ENCODE results near the gene AMBP. TPM values are rescaled to one million over a fixed set of nuclear protein-coding genes. Genes with fewer than 3 reads are reported as not detected.

AMBP gene
- total RNA-seq, 2 experiments from 2014 or later, result not detected

GRCh38 chr9:114035845-114036801 lies 42.0 kb downstream of the AMBP start:
- DNase-seq, result peak; percentile 11
- Mint-ChIP-seq H3K36me3 (ENCODE audit: low read depth) (no peaks in the 10 kb centered on the region), H3K4me1 (ENCODE audit: low read depth) (no peaks in the 10 kb centered on the region), H3K9me3 (ENCODE audit: insufficient read depth) (no peaks in the 10 kb centered on the region), H3K27me3 (ENCODE audit: low read depth) (no peaks in the 10 kb centered on the region), H3K27ac (no peak overlapping the region), H3K4me3 (no peak overlapping the region)
- ChIA-PET CTCF (interaction anchor here (1.1 kb wide), 1 partner anchor 1166 kb away, joined by 3 read pairs; no protein-coding TSS in a partner anchor), POLR2A (no interaction called here)
- ATAC-seq, result no peak

DNA sequence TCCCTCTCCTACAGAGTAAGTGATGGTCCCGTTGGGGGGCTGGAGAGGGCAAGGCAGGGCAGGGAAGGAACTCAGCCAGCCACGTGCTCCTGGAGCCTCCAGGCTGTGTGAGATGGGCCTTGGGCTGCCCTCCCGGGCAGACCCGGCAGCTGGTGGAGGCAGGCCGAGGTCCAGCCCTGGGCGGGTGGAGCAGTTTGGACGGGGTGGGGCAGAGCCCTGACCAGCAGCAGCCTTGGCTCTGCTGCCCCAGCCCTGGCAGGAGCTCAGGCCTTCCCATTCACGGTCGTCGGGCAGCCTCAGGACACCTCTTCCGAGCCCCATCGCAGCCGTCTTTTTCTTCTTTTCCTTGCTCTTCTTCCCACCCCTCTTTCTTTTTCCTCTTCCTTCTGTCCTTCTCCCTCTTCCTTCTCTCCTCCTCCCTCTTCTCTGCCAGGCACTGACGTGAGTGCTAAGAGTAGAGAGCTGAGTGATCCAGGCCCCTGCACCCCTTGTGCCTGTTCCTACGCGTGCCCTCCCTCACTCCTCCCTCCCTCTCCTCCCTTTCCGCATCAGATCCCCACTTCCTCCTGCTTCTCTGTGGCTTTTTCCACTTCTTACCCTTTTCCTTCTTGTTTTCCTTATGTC lies 42.8 kb downstream of the AMBP start:
- CTCF ChIA-PET, result interaction anchor here (1.1 kb wide), 1 partner anchor 1166 kb away, joined by 3 read pairs; no protein-coding TSS in a partner anchor
- no peak for ATAC-seq
- POLR2A ChIA-PET, result no interaction called here
- H3K36me3 Mint-ChIP-seq (ENCODE audit: low read depth), result no peaks in the 10 kb centered on the region
- H3K9me3 Mint-ChIP-seq (ENCODE audit: insufficient read depth), result no peaks in the 10 kb centered on the region
- no peaks in the 10 kb centered on the region for H3K27me3 Mint-ChIP-seq (ENCODE audit: low read depth)
- no peak overlapping the region for H3K27ac Mint-ChIP-seq
- peak; percentile 3 for DNase-seq
- H3K4me3 Mint-ChIP-seq, result no peak overlapping the region
- no peaks in the 10 kb centered on the region for H3K4me1 Mint-ChIP-seq (ENCODE audit: low read depth)

- ATAC-seq, result no peak
- CTCF ChIA-PET, result no interaction called here
- Mint-ChIP-seq H3K4me1 (ENCODE audit: low read depth) (no peaks in the 10 kb centered on the region), H3K27me3 (ENCODE audit: low read depth) (no peaks in the 10 kb centered on the region), H3K27ac (no peak overlapping the region), H3K4me3 (no peak overlapping the region), H3K9me3 (ENCODE audit: insufficient read depth) (no peaks in the 10 kb centered on the region), H3K36me3 (ENCODE audit: low read depth) (no peaks in the 10 kb centered on the region)
- POLR2A ChIA-PET, result no interaction called here
- peak; percentile 8 for DNase-seq
These were observed 43.4 kb downstream of the AMBP start for GRCh38 chr9:114034661-114035062.

DNA sequence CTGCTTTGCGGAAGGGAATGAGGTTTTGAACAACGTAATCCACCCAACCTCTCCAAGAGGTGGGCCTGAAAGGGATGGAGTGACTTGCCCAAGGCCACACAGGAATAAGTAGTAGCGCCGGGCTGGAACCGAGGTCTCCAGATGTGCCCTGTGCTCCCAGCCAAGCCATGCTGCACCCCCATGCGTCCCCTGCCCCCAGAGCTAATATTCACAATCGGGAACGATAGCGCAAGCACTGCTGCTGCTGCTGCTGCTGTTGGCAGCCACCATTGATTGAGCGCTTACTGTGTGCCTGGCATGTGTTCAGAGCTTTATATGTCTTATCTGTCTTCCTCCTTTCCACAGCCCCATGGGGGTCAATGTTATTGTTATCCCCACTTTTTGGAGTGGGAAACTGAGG lies 43.9 kb downstream of the AMBP start:
- ChIA-PET CTCF (no interaction called here), POLR2A (no interaction called here)
- H3K4me3 Mint-ChIP-seq, result no peak overlapping the region
- H3K4me1 Mint-ChIP-seq (ENCODE audit: low read depth), result no peaks in the 10 kb centered on the region
- H3K36me3 Mint-ChIP-seq (ENCODE audit: low read depth), result no peaks in the 10 kb centered on the region
- H3K9me3 Mint-ChIP-seq (ENCODE audit: insufficient read depth), result no peaks in the 10 kb centered on the region
- no peaks in the 10 kb centered on the region for H3K27me3 Mint-ChIP-seq (ENCODE audit: low read depth)
- ATAC-seq (no peak), DNase-seq (peak; percentile 17)
- no peak overlapping the region for H3K27ac Mint-ChIP-seq

DNA sequence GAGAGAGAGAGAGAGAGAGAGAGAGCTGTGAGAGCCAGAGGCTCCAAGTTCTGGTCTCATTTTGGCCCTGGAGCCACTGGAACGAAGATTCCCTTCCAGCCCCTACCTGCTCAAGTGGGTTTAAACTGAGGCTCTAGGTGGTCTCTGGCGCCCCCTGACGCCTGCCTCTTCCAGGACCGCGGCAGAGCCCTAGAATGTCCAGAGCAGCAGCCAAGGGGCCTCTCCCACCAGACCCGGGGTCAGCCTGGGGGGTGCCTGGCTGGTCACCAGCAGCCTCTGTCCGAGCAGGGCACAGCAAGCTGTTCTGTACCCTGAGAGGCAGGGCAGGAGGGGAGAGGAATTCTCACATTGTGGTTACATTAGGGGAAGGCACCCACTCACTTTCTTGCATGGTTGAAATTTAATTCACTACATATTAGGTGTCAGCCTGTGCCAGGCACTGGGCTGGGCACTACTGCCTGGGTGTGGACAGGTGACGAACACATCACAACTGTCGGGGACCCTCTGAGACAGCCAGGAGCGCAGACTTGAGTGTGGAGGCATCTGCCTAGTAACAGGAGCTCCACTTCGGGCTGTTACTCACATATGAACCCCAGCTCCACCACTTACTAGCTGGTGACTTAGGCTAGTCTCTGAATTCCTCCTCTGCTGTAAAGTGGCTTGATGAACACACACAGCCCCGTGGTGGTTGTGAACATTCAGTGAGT lies 44.5 kb downstream of the AMBP start:
- Mint-ChIP-seq H3K27ac (no peak overlapping the region), H3K27me3 (ENCODE audit: low read depth) (no peaks in the 10 kb centered on the region), H3K4me3 (no peak overlapping the region), H3K9me3 (ENCODE audit: insufficient read depth) (no peaks in the 10 kb centered on the region), H3K36me3 (ENCODE audit: low read depth) (no peaks in the 10 kb centered on the region), H3K4me1 (ENCODE audit: low read depth) (no peaks in the 10 kb centered on the region)
- POLR2A ChIA-PET, result no interaction called here
- CTCF ChIA-PET, result no interaction called here
- DNase-seq (peak; percentile 21), ATAC-seq (peak; percentile 39)

DNA sequence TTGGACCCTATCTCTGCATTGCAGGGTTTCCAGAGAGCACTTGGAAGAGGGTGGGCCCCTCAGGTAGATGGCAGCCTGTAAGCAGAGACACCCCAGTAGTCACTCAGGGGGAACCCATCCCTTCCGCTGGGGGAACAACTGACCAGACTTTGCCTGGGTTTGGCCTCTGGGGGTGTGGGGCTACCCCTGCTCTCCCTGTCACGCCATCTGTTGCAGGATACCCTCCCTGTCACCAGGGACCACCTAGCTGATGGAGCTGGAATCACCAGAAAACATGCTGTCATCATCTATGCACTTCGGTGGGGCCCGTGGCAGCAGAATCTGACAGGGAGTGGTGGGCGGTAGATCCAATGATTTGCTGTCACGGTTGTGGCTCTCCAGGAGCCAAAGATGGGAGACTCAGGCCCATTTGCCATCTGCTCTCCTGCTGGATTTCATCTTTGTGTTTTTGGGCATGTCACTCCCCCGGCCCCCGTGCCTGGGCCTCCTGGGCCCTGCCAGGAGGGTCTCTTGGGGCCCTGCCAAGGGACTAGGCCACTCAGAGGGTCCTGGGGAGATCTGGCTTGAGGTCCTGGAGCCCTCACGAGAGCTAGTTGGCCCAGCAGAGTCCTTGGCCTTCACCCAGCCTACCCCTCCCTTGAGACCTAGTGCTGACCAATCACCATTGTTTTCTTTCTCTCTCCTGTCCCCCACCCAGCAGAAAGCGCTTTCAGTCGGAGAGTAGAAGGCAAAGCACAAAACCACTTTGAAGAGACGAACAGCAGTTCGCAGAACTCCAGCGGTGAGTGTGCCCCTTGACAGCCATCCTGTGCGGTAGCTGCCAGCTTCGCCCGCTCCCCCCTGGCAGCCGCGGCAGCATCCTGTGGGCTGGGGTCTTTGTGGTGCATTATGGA lies 45.9 kb downstream of the AMBP start:
- DNase-seq (peak; percentile 7), ATAC-seq (no peak)
- Mint-ChIP-seq H3K27me3 (ENCODE audit: low read depth) (no peaks in the 10 kb centered on the region), H3K36me3 (ENCODE audit: low read depth) (no peaks in the 10 kb centered on the region), H3K27ac (no peak overlapping the region), H3K9me3 (ENCODE audit: insufficient read depth) (no peaks in the 10 kb centered on the region), H3K4me1 (ENCODE audit: low read depth) (no peaks in the 10 kb centered on the region), H3K4me3 (no peak overlapping the region)
- ChIA-PET CTCF (no interaction called here), POLR2A (no interaction called here)

DNA sequence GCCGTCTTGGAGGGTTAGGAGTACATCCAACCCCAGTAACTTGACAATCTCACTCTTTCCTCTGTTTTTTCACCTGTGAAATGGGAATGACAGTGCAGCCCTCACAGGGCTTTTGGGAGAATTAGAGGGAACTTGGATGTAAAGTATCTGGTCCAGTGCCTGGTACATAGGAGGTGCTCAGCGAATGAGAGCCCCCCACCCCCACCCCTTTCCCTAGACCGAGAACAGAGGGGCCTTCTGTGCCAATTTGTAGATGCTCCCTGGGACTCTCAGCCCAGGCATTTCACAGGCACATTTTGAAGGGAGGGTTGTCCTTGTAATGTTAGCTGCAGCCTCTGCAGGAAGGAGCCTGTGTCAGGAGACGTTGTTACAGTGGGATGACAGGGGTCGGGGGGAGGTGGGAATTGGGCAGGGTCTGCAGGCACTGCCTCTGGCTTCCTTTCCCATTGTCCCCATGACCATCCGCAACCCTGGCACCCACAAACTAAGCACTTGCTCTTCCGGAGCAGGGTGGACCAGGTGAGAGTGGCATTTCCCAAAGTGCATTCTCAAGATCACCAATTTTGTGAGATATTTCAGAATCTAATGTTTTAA lies 47.0 kb downstream of the AMBP start:
- DNase-seq (no peak), ATAC-seq (no peak)
- Mint-ChIP-seq H3K4me3 (no peak overlapping the region), H3K36me3 (ENCODE audit: low read depth) (no peaks in the 10 kb centered on the region), H3K9me3 (ENCODE audit: insufficient read depth) (no peaks in the 10 kb centered on the region), H3K4me1 (ENCODE audit: low read depth) (no peaks in the 10 kb centered on the region), H3K27me3 (ENCODE audit: low read depth) (no peaks in the 10 kb centered on the region), H3K27ac (no peak overlapping the region)
- CTCF ChIA-PET, result no interaction called here
- POLR2A ChIA-PET, result no interaction called here

DNA sequence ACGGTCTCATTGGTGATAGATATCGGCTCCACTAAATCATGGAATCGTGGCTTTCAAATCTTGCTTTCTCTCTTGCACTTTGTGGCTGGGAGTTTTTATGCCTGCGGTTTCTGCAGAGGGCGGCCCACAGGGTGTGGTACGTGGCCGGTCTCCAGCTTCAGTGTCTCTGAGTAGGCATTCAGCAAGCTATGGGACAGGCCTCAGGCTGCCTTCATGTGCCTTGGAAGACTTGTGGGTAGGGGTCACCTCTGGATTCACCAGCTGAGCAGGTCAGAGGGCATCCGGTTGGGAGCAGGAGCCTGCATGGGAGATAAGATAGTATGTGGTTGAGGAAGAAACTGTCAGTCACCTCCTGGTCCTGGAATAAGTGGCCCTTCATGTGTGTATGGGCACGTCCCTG lies 47.7 kb downstream of the AMBP start:
- H3K27ac Mint-ChIP-seq, result no peak overlapping the region
- ChIA-PET POLR2A (no interaction called here), CTCF (no interaction called here)
- DNase-seq (peak; percentile 9), ATAC-seq (no peak)
- H3K27me3 Mint-ChIP-seq (ENCODE audit: low read depth), result no peaks in the 10 kb centered on the region
- H3K4me3 Mint-ChIP-seq, result no peak overlapping the region
- H3K36me3 Mint-ChIP-seq (ENCODE audit: low read depth), result no peaks in the 10 kb centered on the region
- no peaks in the 10 kb centered on the region for H3K9me3 Mint-ChIP-seq (ENCODE audit: insufficient read depth)
- no peaks in the 10 kb centered on the region for H3K4me1 Mint-ChIP-seq (ENCODE audit: low read depth)

DNA sequence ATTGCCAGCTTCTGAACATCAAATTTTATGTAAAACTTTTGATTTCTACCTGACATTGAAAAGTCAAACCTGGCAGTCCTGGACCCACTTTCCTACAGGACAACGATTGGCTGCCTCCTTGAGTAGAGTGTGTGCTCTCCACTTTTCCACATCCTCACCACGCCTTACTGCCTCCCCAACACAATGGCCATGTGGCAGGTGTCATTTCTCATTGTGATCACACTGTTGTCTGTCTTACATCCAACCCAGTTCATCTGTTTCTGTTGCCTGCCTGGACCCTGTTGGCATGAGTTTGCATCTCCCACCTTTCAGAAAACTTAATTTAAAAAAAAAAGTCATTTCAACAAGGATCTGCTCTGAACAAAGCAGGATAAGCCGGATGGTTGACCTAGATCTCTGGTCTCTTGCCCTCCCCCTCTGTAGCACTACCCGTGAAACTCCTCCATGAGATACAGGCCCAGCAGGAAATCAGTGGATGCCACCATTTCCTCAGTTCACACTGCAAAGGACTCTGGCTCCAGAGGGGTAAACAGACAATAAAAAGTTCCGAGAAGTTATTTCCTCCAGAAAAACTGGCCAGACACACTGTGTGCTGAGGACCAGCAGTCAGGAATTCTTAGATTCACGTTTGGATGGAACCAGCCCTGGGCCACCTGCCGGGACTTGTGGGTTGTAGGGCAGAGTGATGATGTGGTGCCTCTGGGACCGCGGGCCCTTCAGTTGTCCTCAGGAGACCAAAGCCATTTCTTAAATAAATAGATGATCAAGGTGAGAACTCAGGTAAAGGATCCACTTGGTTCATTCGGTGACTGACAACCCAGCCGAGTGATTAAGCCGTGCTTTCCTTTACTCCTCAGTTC lies 48.6 kb downstream of the AMBP start:
- ATAC-seq (no peak), DNase-seq (peak; percentile 8)
- Mint-ChIP-seq H3K4me1 (ENCODE audit: low read depth) (no peaks in the 10 kb centered on the region), H3K9me3 (ENCODE audit: insufficient read depth) (no peaks in the 10 kb centered on the region), H3K36me3 (ENCODE audit: low read depth) (no peaks in the 10 kb centered on the region), H3K4me3 (no peak overlapping the region), H3K27ac (no peak overlapping the region), H3K27me3 (ENCODE audit: low read depth) (no peaks in the 10 kb centered on the region)
- CTCF ChIA-PET, result no interaction called here
- POLR2A ChIA-PET, result no interaction called here

DNA sequence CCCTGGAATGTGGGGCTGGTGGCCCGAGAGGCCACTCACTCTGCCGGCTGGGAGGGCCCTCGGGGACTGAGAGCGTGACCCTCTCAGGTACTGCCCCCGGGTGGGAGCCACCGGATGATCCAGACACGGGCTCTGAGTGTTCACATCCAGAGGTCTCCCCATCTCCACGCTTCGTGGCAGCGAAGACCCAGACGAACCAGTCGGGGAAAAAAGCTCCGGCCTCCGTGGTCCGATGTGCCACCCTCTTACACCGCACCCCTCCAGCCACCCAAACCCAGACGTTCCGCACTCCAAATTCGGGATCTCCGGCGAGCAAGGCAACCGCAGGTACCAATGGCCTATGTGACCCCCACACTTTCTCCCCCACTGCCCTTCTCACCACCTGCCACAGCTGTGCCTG lies 49.5 kb downstream of the AMBP start:
- CTCF ChIA-PET, result no interaction called here

More for the DNA sequence above, 49.5 kb downstream of the AMBP start:
- Mint-ChIP-seq H3K27me3 (ENCODE audit: low read depth) (peaks cover 2% of the 10 kb centered on the region), H3K27ac (no peak overlapping the region), H3K4me3 (no peak overlapping the region), H3K36me3 (ENCODE audit: low read depth) (peaks cover 3% of the 10 kb centered on the region), H3K9me3 (ENCODE audit: insufficient read depth) (peaks cover 7% of the 10 kb centered on the region), H3K4me1 (ENCODE audit: low read depth) (no peaks in the 10 kb centered on the region)
- DNase-seq (peak; percentile 14), ATAC-seq (no peak)
- POLR2A ChIA-PET, result no interaction called here

All from activated CD8-positive, alpha-beta T cell treated with anti-CD3 and anti-CD28 coated beads, Interleukin-2, amount 10 ng/mL, durations not matched to agents 7 days and 5 days (primary cell).